HG02840 (cell line): Measurements from ENCODE around the gene ACSM3.
A peak's percentile ranks its signal among the peaks of the same experiment; 100 is the strongest.

Experiments used
- ATAC-seq: cut with Tn5 transposase; IDR thresholded peaks from one replicate; pipeline ENCODE4 v1.9.1; 2021; ENCODE audit warnings: mild to moderate bottlenecking, moderate library complexity, moderate number of reproducible peaks; ENCODE audit not compliant: unreplicated experiment, low FRiP score

Gene ACSM3

GRCh38 chr16:20803561-20804214 lies 39.9 kb downstream of the ACSM3 start:
- no peak for ATAC-seq

- ATAC-seq = peak; percentile 30
These were observed 41.9 kb downstream of the ACSM3 start for GRCh38 chr16:20805684-20806167.

GRCh38 chr16:20806168-20807050 lies 42.6 kb downstream of the ACSM3 start, which contains the start of the genes ERI2 and REXO5:
Gene ERI2 (minus strand): TSS chr16:20806472. CDS start chr16:20806430, 42 bp downstream.
Gene REXO5 (plus strand): TSS chr16:20806527. CDS start chr16:20806954, 427 bp downstream.
- peak; percentile 66 for ATAC-seq

- ATAC-seq = no peak
These were observed 44.0 kb downstream of the ACSM3 start for GRCh38 chr16:20807862-20808261.

GRCh38 chr16:20811889-20812439 lies 48.1 kb downstream of the ACSM3 start:
- no peak for ATAC-seq

GRCh38 chr16:20812510-20812909 lies 48.7 kb downstream of the ACSM3 start:
- no peak for ATAC-seq

GRCh38 chr16:20814784-20815183 lies 51.0 kb downstream of the ACSM3 start:
- ATAC-seq = no peak

GRCh38 chr16:20818929-20819585 lies 55.2 kb downstream of the ACSM3 start:
- no peak for ATAC-seq

GRCh38 chr16:20821682-20822081 lies 57.9 kb downstream of the ACSM3 start:
- ATAC-seq = no peak

- ATAC-seq = no peak
These were observed 58.9 kb downstream of the ACSM3 start for GRCh38 chr16:20822521-20823325.

- ATAC-seq = no peak
These were observed 62.3 kb downstream of the ACSM3 start for GRCh38 chr16:20826039-20826566.

- ATAC-seq = no peak
These were observed 65.7 kb downstream of the ACSM3 start for GRCh38 chr16:20829536-20829935.

- ATAC-seq = no peak
These were observed 66.6 kb downstream of the ACSM3 start for GRCh38 chr16:20830372-20830771.

- ATAC-seq = no peak
These were observed 69.3 kb downstream of the ACSM3 start for GRCh38 chr16:20833086-20833485.

- no peak for ATAC-seq
These were observed 74.4 kb downstream of the ACSM3 start for GRCh38 chr16:20838240-20838639.

- ATAC-seq = no peak
These were observed 75.7 kb downstream of the ACSM3 start for GRCh38 chr16:20839504-20839903.

- ATAC-seq = no peak
These were observed 80.2 kb downstream of the ACSM3 start for GRCh38 chr16:20844054-20844453.

- ATAC-seq = no peak
These were observed 80.8 kb downstream of the ACSM3 start for GRCh38 chr16:20844588-20844987.

GRCh38 chr16:20846030-20846429 lies 82.2 kb downstream of the ACSM3 start:
- ATAC-seq = no peak

- no peak for ATAC-seq
These were observed 82.7 kb downstream of the ACSM3 start for GRCh38 chr16:20846551-20846950.
